HEK293 (cell line): Measurements from ENCODE around the gene SLC38A3.

Experiments
- CTCF ChIA-PET: fragments of 350-600 bp; formaldehyde crosslinking; extraction: SDS; loops from one replicate; lab custom pipeline; 2021; ENCODE audit warnings: antibody characterized with exemption; lab: Yijun Ruan, JAX
- POLR2A ChIA-PET: fragments of 300-600 bp; formaldehyde crosslinking; extraction: SDS; loops from one replicate; lab custom pipeline; 2020; ENCODE audit warnings: antibody characterized with exemption, inconsistent platforms; lab: Yijun Ruan, JAX
- H3K27ac ChIP-seq: fragments of 200-500 bp; sonication (Bioruptor generic); 2 replicates; pipeline ENCODE4 v1.5.1; 2014; ENCODE audit warnings: low read depth, low read length, control low read depth, inconsistent platforms; ENCODE audit errors: extremely low read depth
- H3K36me3 ChIP-seq, 2 experiments: fragments of 200-500 bp in 1 of 2; sonication (Bioruptor generic) in 1 of 2; 1 replicate in 1 of 2; 2 replicates in 1 of 2; pipeline ENCODE4 v1.5.1; 2014 to 2017; ENCODE audit warnings: inconsistent platforms in 2 of 2, low read length in 2 of 2; ENCODE audit not compliant: control insufficient read depth in 2 of 2, insufficient read depth in 1 of 2
- H3K4me1 ChIP-seq: fragments of 200-500 bp; sonication (Bioruptor generic); 2 replicates; pipeline ENCODE4 v1.5.1; 2014; ENCODE audit warnings: mild to moderate bottlenecking, low read length, inconsistent platforms; ENCODE audit not compliant: control insufficient read depth, insufficient read depth
- H3K4me3 ChIP-seq: 2 replicates; pipeline ENCODE4 v1.5.1; 2011; ENCODE audit warnings: low read depth, mild to moderate bottlenecking, control low read depth, low read length, moderate library complexity
- H3K9me3 ChIP-seq: fragments of 200-500 bp; sonication (Bioruptor generic); 2 replicates; pipeline ENCODE4 v1.5.1; 2014; ENCODE audit warnings: low read depth, low read length, inconsistent platforms; ENCODE audit not compliant: control insufficient read depth, insufficient read depth
- INSM2 ChIP-seq: fragments of 450-650 bp; formaldehyde crosslinking; IDR thresholded peaks from 2 replicates; pipeline ENCODE4 v1.5.1; 2016; ENCODE audit warnings: missing biosample characterization, missing genetic modification characterization
- MEIS1 ChIP-seq: sonication (generic); formaldehyde crosslinking; IDR thresholded peaks from 2 replicates; pipeline ENCODE4 v1.8.1; 2022; ENCODE audit warnings: missing genetic modification reagents, mild to moderate bottlenecking, borderline replicate concordance
- TSHZ1 ChIP-seq: fragments of 450-650 bp; formaldehyde crosslinking; IDR thresholded peaks from 2 replicates; pipeline ENCODE4 v1.5.1; 2016; ENCODE audit warnings: missing biosample characterization, missing genetic modification characterization, borderline replicate concordance
- ZBTB44 ChIP-seq: fragments of 450-650 bp; IDR thresholded peaks from 2 replicates; pipeline ENCODE4 v1.5.1; 2018; ENCODE audit warnings: missing biosample characterization, mild to moderate bottlenecking, missing genetic modification characterization
- ZNF121 ChIP-seq: fragments of 450-650 bp; formaldehyde crosslinking; IDR thresholded peaks from 2 replicates; pipeline ENCODE4 v1.5.1; 2016; ENCODE audit warnings: missing biosample characterization, missing genetic modification characterization
- ZNF174 ChIP-seq: fragments of 450-650 bp; formaldehyde crosslinking; IDR thresholded peaks from 2 replicates; pipeline ENCODE4 v1.5.0; 2017; ENCODE audit warnings: missing biosample characterization, mild to moderate bottlenecking, missing genetic modification characterization
- ZNF19 ChIP-seq: fragments of 450-650 bp; formaldehyde crosslinking; IDR thresholded peaks from 2 replicates; pipeline ENCODE4; 2016; ENCODE audit warnings: missing biosample characterization, missing genetic modification characterization, low read depth
- ZNF2 ChIP-seq: fragments of 450-650 bp; formaldehyde crosslinking; IDR thresholded peaks from 2 replicates; pipeline ENCODE4 v1.5.1; 2016; ENCODE audit warnings: missing biosample characterization, missing genetic modification characterization
- ZNF366 ChIP-seq: fragments of 450-650 bp; formaldehyde crosslinking; conservative IDR thresholded peaks from 2 replicates; pipeline ENCODE4 v1.5.1; 2016; ENCODE audit warnings: missing biosample characterization, missing genetic modification characterization
- ZNF416 ChIP-seq: fragments of 450-650 bp; formaldehyde crosslinking; IDR thresholded peaks from 2 replicates; pipeline ENCODE4 v1.5.1; 2016; ENCODE audit warnings: missing biosample characterization, missing genetic modification characterization
- ZNF426 ChIP-seq: fragments of 450-650 bp; formaldehyde crosslinking; IDR thresholded peaks from 2 replicates; pipeline ENCODE4 v1.5.1; 2017; ENCODE audit warnings: missing biosample characterization, missing genetic modification characterization, mild to moderate bottlenecking, inconsistent platforms, moderate library complexity
- ZNF596 ChIP-seq: fragments of 450-650 bp; IDR thresholded peaks from 2 replicates; pipeline ENCODE4 v1.5.0; 2018; ENCODE audit warnings: missing biosample characterization, mild to moderate bottlenecking, missing genetic modification characterization, moderate library complexity
- ZNF624 ChIP-seq: fragments of 450-650 bp; formaldehyde crosslinking; IDR thresholded peaks from 2 replicates; pipeline ENCODE4 v1.5.1; 2017; ENCODE audit warnings: missing biosample characterization, missing genetic modification characterization
- ZNF701 ChIP-seq: fragments of 450-650 bp; formaldehyde crosslinking; IDR thresholded peaks from 2 replicates; pipeline ENCODE4 v1.5.1; 2016; ENCODE audit warnings: missing biosample characterization, missing genetic modification characterization
- ZNF776 ChIP-seq: fragments of 450-650 bp; formaldehyde crosslinking; IDR thresholded peaks from 2 replicates; pipeline ENCODE4 v1.5.0; 2017; ENCODE audit warnings: missing biosample characterization, missing genetic modification characterization, borderline replicate concordance
- ZNF785 ChIP-seq: fragments of 450-650 bp; formaldehyde crosslinking; IDR thresholded peaks from 2 replicates; pipeline ENCODE4 v1.5.1; 2016; ENCODE audit warnings: missing biosample characterization, missing genetic modification characterization
- TF ChIP-seq, protein P1 (sequence below): fragments of 450-650 bp; formaldehyde crosslinking; IDR thresholded peaks from 2 replicates; pipeline ENCODE4 v1.5.1; 2016; ENCODE audit warnings: missing biosample characterization, missing genetic modification characterization

The SLC38A3 gene

GRCh38 chr3:50213373-50213772 lies 8.3 kb downstream of the SLC38A3 start (continued):
- TF ChIP-seq TSHZ1 (tag by site-specific recombination) (no peak), ZNF426 (no peak), ZBTB44 (no peak)

- POLR2A ChIA-PET: no interaction called here
- no peak overlapping the region for H3K27ac ChIP-seq
- CTCF ChIA-PET: interaction anchor here (0.7 to 17.6 kb wide), 2 partner anchors 11 to 22 kb away, joined by 3 to 237 read pairs; partner anchors contain the start of gene GNAT1
Observed at GRCh38 chr3:50214824-50215223, 9.8 kb downstream of the SLC38A3 start.

DNA sequence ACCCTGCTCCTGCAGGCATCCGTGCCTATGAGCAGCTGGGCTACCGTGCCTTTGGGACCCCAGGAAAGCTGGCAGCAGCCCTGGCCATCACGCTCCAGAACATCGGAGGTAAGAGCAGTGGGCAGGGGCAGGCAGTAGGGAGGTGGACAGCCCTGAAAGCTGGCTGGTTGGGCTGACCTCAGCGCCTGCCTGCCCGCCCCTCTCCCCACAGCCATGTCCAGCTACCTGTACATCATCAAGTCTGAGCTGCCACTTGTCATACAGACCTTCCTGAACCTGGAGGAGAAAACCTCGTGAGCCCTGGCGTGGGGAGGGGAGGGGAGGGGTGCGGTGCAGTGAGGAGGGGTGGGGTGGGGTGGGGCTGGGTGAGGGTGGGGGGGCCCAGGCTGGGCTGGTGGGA lies 10.5 kb downstream of the SLC38A3 start:
- TF ChIP-seq INSM2 (tag by site-specific recombination): no peak
- TF ChIP-seq, all 188 proteins: peak for 0
- ChIA-PET CTCF (interaction anchor here (0.7 to 17.6 kb wide), 2 partner anchors 10 to 22 kb away, joined by 3 to 237 read pairs; partner anchors contain the start of gene GNAT1), POLR2A (interaction anchor here (0.8 kb wide), 1 partner anchor 49 kb away, joined by 4 read pairs; no protein-coding TSS in a partner anchor)
- Histone ChIP-seq H3K4me1 (no peaks in the 10 kb centered on the region), H3K4me3 (no peak overlapping the region), H3K9me3 (no peaks in the 10 kb centered on the region), H3K27ac (no peak overlapping the region), H3K36me3 (peaks cover 0 to 5% of the 10 kb centered on the region in 2 experiments; a peak in 1 of 3 replicates)

More at GRCh38 chr3:50214824-50215223, 9.8 kb downstream of the SLC38A3 start:
- Histone ChIP-seq H3K4me3 (no peak overlapping the region), H3K36me3 (peaks cover 0 to 5% of the 10 kb centered on the region in 2 experiments; a peak in 1 of 3 replicates), H3K9me3 (no peaks in the 10 kb centered on the region), H3K4me1 (no peaks in the 10 kb centered on the region)
- TF ChIP-seq ZNF785 (tag by site-specific recombination): no peak
- no peak for TF ChIP-seq ZNF416 (tag by site-specific recombination)
- no peak for TF ChIP-seq ZNF19
- TF ChIP-seq, protein P1, sequence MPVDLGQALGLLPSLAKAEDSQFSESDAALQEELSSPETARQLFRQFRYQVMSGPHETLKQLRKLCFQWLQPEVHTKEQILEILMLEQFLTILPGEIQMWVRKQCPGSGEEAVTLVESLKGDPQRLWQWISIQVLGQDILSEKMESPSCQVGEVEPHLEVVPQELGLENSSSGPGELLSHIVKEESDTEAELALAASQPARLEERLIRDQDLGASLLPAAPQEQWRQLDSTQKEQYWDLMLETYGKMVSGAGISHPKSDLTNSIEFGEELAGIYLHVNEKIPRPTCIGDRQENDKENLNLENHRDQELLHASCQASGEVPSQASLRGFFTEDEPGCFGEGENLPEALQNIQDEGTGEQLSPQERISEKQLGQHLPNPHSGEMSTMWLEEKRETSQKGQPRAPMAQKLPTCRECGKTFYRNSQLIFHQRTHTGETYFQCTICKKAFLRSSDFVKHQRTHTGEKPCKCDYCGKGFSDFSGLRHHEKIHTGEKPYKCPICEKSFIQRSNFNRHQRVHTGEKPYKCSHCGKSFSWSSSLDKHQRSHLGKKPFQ (tag by site-specific recombination): no peak
- no peak for TF ChIP-seq ZNF366 (tag by site-specific recombination)
- TF ChIP-seq ZNF701 (tag by site-specific recombination): no peak
- no peak for TF ChIP-seq ZNF596 (tag by site-specific recombination)
- TF ChIP-seq MEIS1 (CRISPR knock-in tag): no peak
- TF ChIP-seq ZNF2: no peak
- TF ChIP-seq ZNF624 (tag by site-specific recombination): no peak
- no peak for TF ChIP-seq ZNF776
- no peak for TF ChIP-seq ZNF174 (tag by site-specific recombination)
- TF ChIP-seq ZNF121 (tag by site-specific recombination): no peak
